Measurements from ENCODE around the gene DNAH3.

DNA sequence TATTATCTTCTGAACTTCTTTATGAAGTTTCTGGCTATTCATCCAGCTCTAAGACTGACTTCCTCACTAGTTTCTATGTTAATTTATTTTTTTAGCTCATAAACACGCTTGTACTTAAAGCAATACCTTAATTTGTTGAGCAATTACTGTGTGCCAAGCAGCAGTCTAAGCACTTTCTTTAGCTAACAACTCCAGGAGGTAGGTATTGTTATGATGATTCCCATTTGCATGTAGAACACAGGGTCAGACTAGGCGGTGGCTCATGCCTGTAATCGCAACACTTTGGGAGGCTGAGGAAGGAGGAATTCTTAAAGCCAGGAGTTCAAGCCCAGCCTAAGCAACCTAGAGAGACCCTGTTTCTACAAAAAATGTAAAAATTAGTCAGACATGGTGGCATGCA, 19.8 kb downstream of the DNAH3 start:
- TF ChIP-seq YY1 (IDR thresholded peaks at IDR 0.05; ENCODE audit: insufficient read depth, insufficient read length) (no peak), ZNF274 (IDR thresholded peaks at IDR 0.05; ENCODE audit: low read depth, low read length) (no peak), SUZ12 (IDR thresholded peaks at IDR 0.05; ENCODE audit: extremely low read depth, insufficient read depth, insufficient read length) (no peak)

Data from NT2/D1 (cell line).